Activated T-cell treated with anti-CD3 and anti-CD28 coated beads, Interleukin-2, amount 50 U/mL, for 24 hours (primary cell): ENCODE results near the gene PIP5K1C.
"Not testable (repeated sequence)": the region's sequence is repeated elsewhere in the genome, so short reads cannot be mapped to it uniquely, and the experiment has no call there.

Experiments used
- DNase-seq: peaks from one replicate; pipeline ENCODE4 v3.0.0-alpha.2; 2020
- H3K27ac Mint-ChIP-seq: 2 replicates; pipeline ENCODE4 v1.8.0; 2020; ENCODE audit warnings: mild to moderate bottlenecking, mixed read lengths
- H3K27me3 Mint-ChIP-seq: 2 replicates; pipeline ENCODE4 v1.8.0; 2020; ENCODE audit warnings: mixed read lengths
- H3K36me3 Mint-ChIP-seq: 2 replicates; pipeline ENCODE4 v1.8.0; 2020; ENCODE audit warnings: low read depth, mixed read lengths
- H3K4me1 Mint-ChIP-seq: 2 replicates; pipeline ENCODE4 v1.8.0; 2020; ENCODE audit warnings: low read depth, mixed read lengths
- H3K4me3 Mint-ChIP-seq: 2 replicates; pipeline ENCODE4 v1.8.0; 2020; ENCODE audit warnings: mild to moderate bottlenecking, moderate library complexity, mixed read lengths
- H3K9me3 Mint-ChIP-seq: 2 replicates; pipeline ENCODE4 v1.8.0; 2020; ENCODE audit warnings: mixed read lengths

The PIP5K1C gene

DNA sequence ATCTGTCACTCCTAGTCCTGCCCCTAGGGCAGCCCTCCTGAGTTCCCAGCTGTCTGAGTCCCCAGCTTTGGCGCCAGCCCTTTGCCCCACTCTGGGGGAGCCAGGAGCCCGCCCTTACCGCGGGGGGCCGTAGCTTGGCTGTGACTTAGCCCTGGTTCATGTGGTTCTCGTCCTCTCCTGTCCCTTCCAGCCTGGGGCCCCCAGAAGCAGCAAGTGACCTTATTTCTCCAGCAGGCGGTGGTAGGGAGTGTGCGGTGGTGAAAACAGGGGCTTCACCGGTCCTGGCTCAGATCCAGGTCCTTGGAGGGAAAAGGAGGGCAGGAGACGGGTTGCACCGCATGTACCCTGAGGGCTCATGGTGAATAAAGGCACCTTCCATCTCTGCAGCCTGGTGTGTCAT lies 107.1 kb downstream of the PIP5K1C start:
- DNase-seq, result no peak
- Mint-ChIP-seq H3K9me3 (no peaks in the 10 kb centered on the region), H3K27me3 (no peaks in the 10 kb centered on the region)

GRCh38 chr19:3591876-3592613 lies 108.2 kb downstream of the PIP5K1C start:
- Mint-ChIP-seq H3K27ac (no peak overlapping the region), H3K27me3 (no peaks in the 10 kb centered on the region), H3K4me3 (no peak overlapping the region), H3K9me3 (no peaks in the 10 kb centered on the region), H3K4me1 (no peaks in the 10 kb centered on the region), H3K36me3 (no peaks in the 10 kb centered on the region)
- no peak for DNase-seq

More for the DNA sequence above, 107.1 kb downstream of the PIP5K1C start:
- no peak overlapping the region for H3K4me3 Mint-ChIP-seq
- H3K36me3 Mint-ChIP-seq, result no peaks in the 10 kb centered on the region
- H3K4me1 Mint-ChIP-seq, result no peaks in the 10 kb centered on the region
- H3K27ac Mint-ChIP-seq, result no peak overlapping the region

DNA sequence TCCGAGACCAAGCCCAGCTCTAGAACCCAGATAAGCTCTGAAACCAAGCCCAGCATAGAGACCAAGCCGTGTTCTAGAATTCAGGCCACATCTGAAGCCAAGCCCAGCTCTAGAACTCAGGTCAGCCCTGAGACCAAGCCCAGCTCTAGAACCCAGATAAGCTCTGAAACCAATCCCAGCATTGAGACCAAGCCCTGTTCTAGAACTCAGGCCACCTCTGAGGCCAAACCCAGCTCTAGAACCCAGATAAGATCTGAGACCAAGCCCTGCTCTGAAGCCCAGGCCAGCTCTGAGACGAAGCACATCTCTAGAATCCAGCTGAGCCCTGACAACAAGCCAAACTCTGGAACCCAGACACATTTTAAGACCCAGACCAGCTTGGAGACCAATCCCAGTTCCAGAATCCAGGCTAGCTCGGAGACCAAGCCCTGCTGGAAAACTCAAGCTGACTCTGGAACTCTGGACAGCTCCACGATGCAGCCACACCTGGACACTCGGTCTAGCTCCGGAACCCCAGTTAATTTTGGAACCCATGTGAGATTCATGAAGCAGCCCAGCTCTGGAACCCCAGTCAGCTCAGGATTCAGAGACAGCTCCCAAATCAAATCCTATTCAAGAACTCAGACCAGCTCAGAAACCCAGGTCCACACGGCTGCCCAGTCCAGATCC lies 109.1 kb downstream of the PIP5K1C start:
- no peaks in the 10 kb centered on the region for H3K27me3 Mint-ChIP-seq
- H3K4me1 Mint-ChIP-seq, result no peaks in the 10 kb centered on the region
- no peak for DNase-seq
- no peaks in the 10 kb centered on the region for H3K9me3 Mint-ChIP-seq
- no peak overlapping the region for H3K4me3 Mint-ChIP-seq
- H3K27ac Mint-ChIP-seq, result no peak overlapping the region
- no peaks in the 10 kb centered on the region for H3K36me3 Mint-ChIP-seq

DNA sequence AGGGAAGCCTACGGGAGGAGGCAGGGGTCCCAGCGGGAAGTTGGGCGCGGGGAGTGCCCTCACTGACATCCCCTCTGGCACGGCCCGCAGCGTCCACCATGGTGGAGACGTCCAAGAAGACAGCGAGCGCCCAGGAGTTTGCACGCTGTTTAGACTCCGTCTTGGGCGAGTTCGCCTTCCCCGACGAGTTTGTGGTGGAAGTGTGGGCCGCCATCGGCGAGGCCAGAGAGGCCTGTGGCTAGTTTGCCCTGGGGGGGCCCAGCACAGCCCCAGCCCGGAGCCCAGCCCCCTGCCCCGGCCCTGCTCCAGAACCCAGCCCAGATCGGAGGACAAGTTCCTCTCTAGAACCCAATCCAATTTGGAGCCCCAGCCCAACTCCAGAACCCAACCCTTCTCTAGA lies 110.3 kb downstream of the PIP5K1C start:
- no peak for DNase-seq
- H3K36me3 Mint-ChIP-seq, result no peaks in the 10 kb centered on the region
- H3K27ac Mint-ChIP-seq, result no peak overlapping the region
- H3K4me1 Mint-ChIP-seq, result no peaks in the 10 kb centered on the region
- H3K9me3 Mint-ChIP-seq, result no peaks in the 10 kb centered on the region
- H3K27me3 Mint-ChIP-seq, result no peaks in the 10 kb centered on the region
- H3K4me3 Mint-ChIP-seq, result no peak overlapping the region

- Mint-ChIP-seq H3K9me3 (no peaks in the 10 kb centered on the region), H3K4me3 (no peak overlapping the region), H3K36me3 (no peaks in the 10 kb centered on the region), H3K27me3 (no peaks in the 10 kb centered on the region), H3K27ac (no peak overlapping the region), H3K4me1 (no peaks in the 10 kb centered on the region)
- DNase-seq, result no peak
These were observed 110.8 kb downstream of the PIP5K1C start for GRCh38 chr19:3589439-3589838.

DNA sequence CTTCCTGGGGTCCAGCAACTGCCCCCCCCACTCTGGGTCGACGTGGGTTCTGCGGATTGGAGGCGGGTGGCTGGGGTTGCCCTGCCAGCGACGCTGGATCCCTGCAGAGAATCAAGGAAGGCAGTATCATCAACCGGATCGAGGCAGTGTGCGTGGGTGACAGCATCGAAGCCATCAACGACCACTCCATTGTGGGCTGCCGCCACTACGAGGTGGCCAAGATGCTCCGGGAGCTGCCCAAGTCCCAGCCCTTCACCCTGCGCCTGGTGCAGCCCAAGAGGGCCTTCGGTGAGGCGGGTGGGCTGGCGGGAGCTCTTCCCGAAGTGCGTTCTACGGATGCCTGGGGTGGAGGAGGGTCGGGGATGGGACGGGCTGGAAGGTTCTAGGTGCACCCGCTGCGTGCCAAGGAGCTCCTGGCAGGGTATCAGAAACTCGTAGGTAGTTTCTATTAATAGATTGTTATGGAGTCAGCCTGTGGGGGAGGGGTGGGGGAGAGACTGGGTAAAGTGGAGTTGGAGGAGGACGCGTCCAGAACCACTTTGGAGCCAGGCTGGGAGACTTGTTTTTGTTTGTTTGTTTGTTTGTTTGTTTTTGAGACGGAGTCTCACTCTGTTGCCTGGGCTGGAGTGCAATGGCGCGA lies 113.4 kb downstream of the PIP5K1C start:
- DNase-seq, result no peak
- Mint-ChIP-seq H3K9me3 (no peaks in the 10 kb centered on the region), H3K27ac (no peak overlapping the region)

DNA sequence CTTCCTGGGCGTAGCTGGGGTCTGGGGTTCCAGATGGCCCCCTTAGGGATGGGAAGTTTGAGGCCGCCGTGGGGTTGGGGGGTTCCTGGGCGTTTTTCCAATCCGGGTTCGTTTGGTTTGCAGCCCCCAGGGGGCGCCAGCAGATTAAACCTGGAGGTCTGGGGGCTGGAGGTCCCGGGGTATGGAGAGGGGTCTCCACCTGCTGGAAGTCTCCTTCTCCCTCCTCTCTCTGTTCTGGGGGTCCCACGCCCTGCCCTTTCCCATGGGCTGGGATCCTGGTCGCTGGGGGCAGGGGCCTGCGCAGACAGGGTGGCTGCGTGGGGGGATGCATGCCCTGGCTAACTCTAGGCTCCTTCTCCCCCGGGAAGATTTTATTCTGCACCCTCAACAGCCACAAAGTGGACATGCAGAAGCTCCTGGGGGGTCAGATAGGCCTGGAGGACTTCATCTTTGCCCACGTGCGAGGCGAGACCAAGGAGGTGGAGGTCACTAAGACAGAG lies 114.1 kb downstream of the PIP5K1C start:
- Mint-ChIP-seq H3K4me1 (no peaks in the 10 kb centered on the region), H3K36me3 (no peaks in the 10 kb centered on the region), H3K27ac (no peak overlapping the region), H3K27me3 (no peaks in the 10 kb centered on the region), H3K9me3 (no peaks in the 10 kb centered on the region), H3K4me3 (peak overlapping the region; percentile 38)
- DNase-seq, result peak; percentile 63

More for the DNA sequence above, 113.4 kb downstream of the PIP5K1C start:
- Mint-ChIP-seq H3K4me1 (no peaks in the 10 kb centered on the region), H3K36me3 (no peaks in the 10 kb centered on the region), H3K27me3 (no peaks in the 10 kb centered on the region), H3K4me3 (no peak overlapping the region)

DNA sequence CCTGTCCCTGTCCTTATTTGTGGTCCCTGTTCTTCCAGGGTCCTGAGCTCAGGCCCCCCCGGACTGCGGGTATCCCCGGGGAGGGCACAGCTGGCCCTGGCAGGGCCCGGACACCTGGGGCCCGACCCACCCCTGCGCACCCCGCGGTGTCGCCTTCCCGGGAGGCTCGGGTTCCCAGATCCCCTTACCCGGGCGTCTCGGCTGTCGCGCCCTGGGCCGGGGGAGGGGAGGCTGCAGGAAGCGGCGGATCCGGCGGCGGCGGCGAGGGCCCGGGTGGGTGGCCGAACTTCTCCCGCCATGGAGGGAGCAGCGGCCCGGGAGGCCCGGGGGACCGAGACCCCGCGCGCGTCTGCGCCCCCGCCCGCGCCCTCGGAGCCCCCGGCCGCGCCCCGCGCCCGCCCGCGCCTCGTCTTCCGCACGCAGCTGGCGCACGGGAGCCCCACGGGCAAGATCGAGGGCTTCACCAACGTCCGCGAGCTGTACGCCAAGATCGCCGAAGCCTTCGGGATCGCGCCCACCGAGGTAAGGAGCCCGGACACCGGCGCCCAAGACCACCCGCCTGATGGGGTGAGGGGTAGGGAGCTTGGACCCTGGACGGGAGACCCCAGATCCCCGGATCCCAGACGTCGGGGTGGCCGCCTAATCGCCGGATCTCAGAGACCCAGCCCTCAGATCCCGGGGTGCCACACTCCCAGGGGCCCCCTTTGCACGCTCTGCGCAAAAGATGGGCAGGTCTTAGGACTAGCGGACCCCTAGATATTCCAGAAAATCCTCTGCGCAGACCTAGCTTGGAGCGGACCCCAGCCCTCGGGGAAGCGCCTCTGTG lies 114.8 kb downstream of the PIP5K1C start, which contains the start of gene GIPC3:
TSS of gene GIPC3 (plus strand) at position 178 of the 826 bp plus-strand sequence. CDS start at position 298, 120 bp downstream.
- no peaks in the 10 kb centered on the region for H3K27me3 Mint-ChIP-seq
- no peaks in the 10 kb centered on the region for H3K9me3 Mint-ChIP-seq
- DNase-seq, result peak; percentile 49
- H3K4me3 Mint-ChIP-seq, result peak within 1 kb of the TSS; percentile 38
- no peaks in the 10 kb centered on the region for H3K4me1 Mint-ChIP-seq
- H3K27ac Mint-ChIP-seq, result no peak within 1 kb of the TSS
- H3K36me3 Mint-ChIP-seq, result no peaks in the 10 kb centered on the region

DNA sequence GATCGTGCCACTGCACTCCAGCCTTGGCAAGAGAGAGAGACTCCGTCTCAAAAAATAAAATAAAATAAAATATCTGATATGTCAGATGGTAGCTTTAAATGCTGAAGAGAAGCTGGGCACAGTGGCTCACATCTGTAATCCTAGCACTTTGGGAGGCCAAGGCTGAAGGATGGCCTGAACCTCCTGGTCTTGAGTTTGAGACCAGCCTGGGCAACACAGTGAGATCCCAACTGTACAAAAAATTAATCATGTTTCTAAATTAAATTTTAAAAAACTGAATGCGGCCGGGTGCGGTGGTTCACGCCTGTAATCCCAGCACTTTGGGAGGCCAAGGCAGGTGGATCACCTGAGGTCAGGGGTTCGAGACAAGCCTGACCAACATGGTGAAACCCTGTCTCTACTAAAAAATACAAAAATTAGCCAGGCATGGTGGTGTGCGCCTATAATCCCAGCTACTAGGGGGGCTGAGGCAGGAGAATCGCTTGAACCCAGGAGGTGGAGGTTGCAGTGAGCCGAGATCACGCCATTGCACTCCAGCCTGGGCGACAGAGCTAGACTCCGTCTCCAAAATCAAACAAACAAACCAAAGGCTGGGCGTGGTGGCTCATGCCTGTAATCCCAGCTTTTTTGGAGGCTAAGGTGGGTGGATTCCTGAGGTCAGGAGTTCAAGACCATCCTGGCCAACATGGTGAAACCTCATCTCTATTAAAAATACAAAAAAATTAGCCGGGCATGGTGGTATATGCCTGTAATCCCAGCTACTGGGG lies 116.0 kb downstream of the PIP5K1C start:
- not testable (repeated sequence) for DNase-seq, H3K4me3 Mint-ChIP-seq, H3K27ac Mint-ChIP-seq, H3K27me3 Mint-ChIP-seq, H3K9me3 Mint-ChIP-seq, H3K36me3 Mint-ChIP-seq, H3K4me1 Mint-ChIP-seq

DNA sequence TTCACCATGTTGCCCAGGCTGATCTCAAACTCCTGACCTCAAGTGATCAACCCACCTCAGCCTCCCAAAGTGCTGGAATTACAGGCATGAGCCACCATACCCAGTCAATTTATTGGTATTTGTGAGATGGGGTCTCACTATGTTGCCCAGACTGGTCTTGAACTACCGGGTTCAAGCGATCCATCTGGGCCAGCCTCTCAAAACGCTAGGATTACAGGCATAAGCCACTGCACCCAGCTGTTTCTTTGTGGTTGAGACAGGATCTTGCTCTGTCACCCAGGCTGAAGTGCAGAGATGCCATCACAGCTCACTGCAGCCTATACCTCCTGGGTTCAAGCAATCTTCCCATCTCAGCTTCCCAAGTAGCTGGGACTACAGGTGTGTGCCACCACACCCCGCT lies 118.5 kb downstream of the PIP5K1C start:
- H3K27ac Mint-ChIP-seq, H3K27me3 Mint-ChIP-seq, H3K9me3 Mint-ChIP-seq, H3K36me3 Mint-ChIP-seq, DNase-seq, H3K4me1 Mint-ChIP-seq, H3K4me3 Mint-ChIP-seq: not testable (repeated sequence)
